Measurements from ENCODE around the gene GAS5. TPM values are rescaled to one million over a fixed set of nuclear protein-coding genes. Genes with fewer than 3 reads are reported as not detected.

The GAS5 gene
- total and polyA plus RNA-seq, 10 of the 15 experiments (the other 5 are each of a cell fraction or from before 2014, with no cell fraction given) = 289 to 1,137 (median 699) TPM

GRCh38 chr1:173867753-173868265 is at the start of gene GAS5 (continued):
- TF ChIP-seq SKIL (IDR thresholded peaks at IDR 0.05; ENCODE audit: low read depth, poor library complexity, severe bottlenecking) = peak; percentile 76
- peak; percentile 87; the same call in 1 of the 2 replicates for TF ChIP-seq TCF12 (IDR thresholded peaks at IDR 0.05; ENCODE audit: low read depth, low read length)
- TF ChIP-seq NBN (IDR thresholded peaks at IDR 0.05) = peak; percentile 100
- peak in 1 of 2 experiments; percentile 60; a peak in 1 of 4 replicates for TF ChIP-seq BHLHE40 (IDR thresholded peaks at IDR 0.05; ENCODE audit: borderline replicate concordance in 1 of 2, low read depth in 2 of 2, low read length in 1 of 2)
- TF ChIP-seq CREM (IDR thresholded peaks at IDR 0.05; ENCODE audit: low read depth) = peak; percentile 95
- TF ChIP-seq POU2F2 (IDR thresholded peaks at IDR 0.05; ENCODE audit: borderline replicate concordance, low read depth, low read length) = peak; percentile 98
- TF ChIP-seq CREB1 (IDR thresholded peaks at IDR 0.05; ENCODE audit: low read depth) = peak; percentile 94
- no peak for TF ChIP-seq HDAC2 (IDR thresholded peaks at IDR 0.05)
- TF ChIP-seq PKNOX1 (IDR thresholded peaks at IDR 0.05) = peak; percentile 85
- peak; percentile 79 for TF ChIP-seq ZBED1 (IDR thresholded peaks at IDR 0.05; ENCODE audit: borderline replicate concordance)
- TF ChIP-seq NFIC (IDR thresholded peaks at IDR 0.05; ENCODE audit: low read depth, low read length) = no peak; the same call in 1 of the 2 replicates
- no peak for TF ChIP-seq NFXL1 (IDR thresholded peaks at IDR 0.05; ENCODE audit: borderline replicate concordance)
- peak; percentile 95; the same call in 1 of the 2 replicates for TF ChIP-seq ZNF207 (IDR thresholded peaks at IDR 0.05; ENCODE audit: borderline replicate concordance)
- TF ChIP-seq BCL3 (IDR thresholded peaks at IDR 0.05; ENCODE audit: borderline replicate concordance, insufficient read depth, low read depth, low read length, poor library complexity, severe bottlenecking) = peak; percentile 30
- TF ChIP-seq ZNF217 (IDR thresholded peaks at IDR 0.05) = no peak; the same call in 1 of the 2 replicates
- TF ChIP-seq NR2C1 (IDR thresholded peaks at IDR 0.05) = no peak
- no peak for TF ChIP-seq WRNIP1 (IDR thresholded peaks at IDR 0.05; ENCODE audit: borderline replicate concordance, low read depth, low read length)
- peak; percentile 81 for TF ChIP-seq LARP7 (IDR thresholded peaks at IDR 0.05)
- TF ChIP-seq PML (IDR thresholded peaks at IDR 0.05; ENCODE audit: low read length) = peak; percentile 100
- TF ChIP-seq USF2 (IDR thresholded peaks at IDR 0.05; ENCODE audit: borderline replicate concordance, low read depth, low read length) = peak; percentile 76
- TF ChIP-seq E2F4 (IDR thresholded peaks at IDR 0.05; ENCODE audit: low read depth, low read length) = no peak
- peak; percentile 100 for TF ChIP-seq POLR2AphosphoS5 (IDR thresholded peaks at IDR 0.05; ENCODE audit: low read length)
- no peak for TF ChIP-seq ZNF622 (IDR thresholded peaks at IDR 0.05)

All from GM12878 (cell line).